Cardiac muscle cell (in vitro differentiated cells and primary cell): ENCODE results near the gene SLC19A1. TPM values are rescaled to one million over a fixed set of nuclear protein-coding genes. Genes with fewer than 3 reads are reported as not detected.
A peak's percentile ranks its signal among the peaks of the same experiment; 100 is the strongest.

ENCODE experiments used
- DNase-seq, 2 donors: peaks; one replicate each; pipeline versions ENCODE4 v3.0.0 to v3.0.0-alpha.2; 2010 to 2017; ENCODE audit warnings: low read depth in 1 of 2, low spot score in 1 of 2
- H3K27ac ChIP-seq: fragments of 200-600 bp; sonication (generic); 2 replicates; pipeline ENCODE4 v1.5.1; 2016
- H3K27me3 ChIP-seq: fragments of 200-600 bp; sonication (generic); 2 replicates; pipeline ENCODE4 v1.6.0; 2016; ENCODE audit warnings: control low read depth
- H3K36me3 ChIP-seq: fragments of 200-600 bp; sonication (generic); 2 replicates; pipeline ENCODE4 v1.5.1; 2016; ENCODE audit warnings: control low read depth
- H3K4me1 ChIP-seq: fragments of 200-600 bp; sonication (generic); 2 replicates; pipeline ENCODE4 v1.8.1; 2017; ENCODE audit warnings: low read depth, mild to moderate bottlenecking, mixed run types
- H3K4me3 ChIP-seq: fragments of 200-600 bp; sonication (generic); 2 replicates; pipeline ENCODE4 v1.5.1; 2016; ENCODE audit warnings: mild to moderate bottlenecking
- H3K9me3 ChIP-seq: fragments of 200-600 bp; sonication (generic); 2 replicates; pipeline ENCODE4 v1.5.1; 2017; ENCODE audit warnings: low read depth, mild to moderate bottlenecking, control low read depth
- CTCF ChIP-seq: IDR thresholded peaks from 2 replicates; pipeline ENCODE4 v1.5.1; 2012; ENCODE audit warnings: low read depth, mild to moderate bottlenecking, low read length
- polyA plus RNA-seq: library from polyadenylated mRNA; unstranded; fragments of >200 nt; fragmentation: Nextera tagmentation; extraction: Ambion mirVana; gene quantifications from 2 replicates; pipeline ENCODE4 v1.2.1, GENCODE V29; 2016
- total RNA-seq: library from RNA; depleted of rRNA; stranded (reverse); fragments of >200 nt; gene quantifications from 2 replicates; pipeline ENCODE4 v1.2.3, GENCODE V29; 2016

The SLC19A1 gene
- total and polyA plus RNA-seq, 2 experiments from 2014 or later: 25.4 to 50.3 TPM

GRCh38 chr21:45478115-45478801 is 64.0 kb downstream of the SLC19A1 start:
- Histone ChIP-seq H3K4me1 (no peaks in the 10 kb centered on the region), H3K36me3 (peaks cover 43% of the 10 kb centered on the region), H3K4me3 (no peak overlapping the region), H3K27ac (peak overlapping the region; percentile 36), H3K9me3 (no peaks in the 10 kb centered on the region), H3K27me3 (no peaks in the 10 kb centered on the region)
- peak; percentile 80 for TF ChIP-seq CTCF
- DNase-seq: peak; percentile 68 to 76

- no peak overlapping the region for H3K4me3 ChIP-seq
- no peaks in the 10 kb centered on the region for H3K4me1 ChIP-seq
- H3K36me3 ChIP-seq: peaks cover 40% of the 10 kb centered on the region
- H3K27me3 ChIP-seq: no peaks in the 10 kb centered on the region
- TF ChIP-seq CTCF: no peak
- no peak for DNase-seq
- H3K27ac ChIP-seq: peak overlapping the region; percentile 36
- H3K9me3 ChIP-seq: no peaks in the 10 kb centered on the region
These were observed 64.8 kb downstream of the SLC19A1 start for GRCh38 chr21:45477176-45478114.

- Histone ChIP-seq H3K27ac (no peak overlapping the region), H3K4me1 (no peaks in the 10 kb centered on the region), H3K36me3 (peaks cover 39% of the 10 kb centered on the region), H3K9me3 (no peaks in the 10 kb centered on the region), H3K4me3 (no peak overlapping the region), H3K27me3 (no peaks in the 10 kb centered on the region)
- DNase-seq: no peak
- no peak for TF ChIP-seq CTCF
These were observed 65.7 kb downstream of the SLC19A1 start for GRCh38 chr21:45476582-45476981.

GRCh38 chr21:45475797-45476570 is 66.3 kb downstream of the SLC19A1 start:
- no peaks in the 10 kb centered on the region for H3K27me3 ChIP-seq
- H3K36me3 ChIP-seq: peaks cover 34% of the 10 kb centered on the region
- no peak for TF ChIP-seq CTCF
- H3K9me3 ChIP-seq: no peaks in the 10 kb centered on the region
- H3K27ac ChIP-seq: no peak overlapping the region
- DNase-seq: no peak
- no peaks in the 10 kb centered on the region for H3K4me1 ChIP-seq
- H3K4me3 ChIP-seq: no peak overlapping the region

GRCh38 chr21:45475004-45475685 is 67.1 kb downstream of the SLC19A1 start:
- DNase-seq: no peak
- Histone ChIP-seq H3K27me3 (no peaks in the 10 kb centered on the region), H3K27ac (no peak overlapping the region), H3K4me1 (no peaks in the 10 kb centered on the region), H3K9me3 (no peaks in the 10 kb centered on the region), H3K36me3 (peaks cover 28% of the 10 kb centered on the region), H3K4me3 (no peak overlapping the region)
- no peak for TF ChIP-seq CTCF
